Thoracic aorta (tissue), 2 donors: ENCODE results near the gene ARF3. TPM values are rescaled to one million over a fixed set of nuclear protein-coding genes. Genes with fewer than 3 reads are reported as not detected.

ENCODE experiments used
- ATAC-seq: fragments of 150-250 bp; one replicate; pipeline ENCODE4 v1.8.0; 2017; ENCODE audit warnings: low read depth; ENCODE audit not compliant: insufficient number of reproducible peaks, low FRiP score
- DNase-seq: peaks from one replicate; pipeline ENCODE4 v3.0.0-alpha.2; 2020; ENCODE audit warnings: low spot score
- H3K27ac ChIP-seq, 2 donors: fragments of 200-600 bp; sonication (generic); 1 replicate in 1 of 2; 2 replicates in 1 of 2; pipeline ENCODE4 v1.5.1; 2016; ENCODE audit warnings: mild to moderate bottlenecking in 2 of 2, moderate library complexity in 2 of 2
- H3K27me3 ChIP-seq: fragments of 200-600 bp; sonication (generic); replicated peaks from 2 replicates; pipeline ENCODE4 v1.6.0; 2016; ENCODE audit warnings: mild to moderate bottlenecking; ENCODE audit not compliant: insufficient read depth
- H3K36me3 ChIP-seq: fragments of 200-600 bp; sonication (generic); one replicate; pipeline ENCODE4 v1.5.1; 2016
- H3K4me1 ChIP-seq, 2 donors: fragments of 200-600 bp; sonication (generic); 1 replicate in 1 of 2; 2 replicates in 1 of 2; pipeline versions ENCODE4 v1.5.1 to v1.6.0; 2016; ENCODE audit warnings: low read depth in 2 of 2, mild to moderate bottlenecking in 1 of 2; ENCODE audit not compliant: control insufficient read depth in 1 of 2
- H3K4me3 ChIP-seq: fragments of 200-600 bp; sonication (generic); 2 replicates; pipeline ENCODE4 v1.5.1; 2016; ENCODE audit warnings: mild to moderate bottlenecking
- H3K9me3 ChIP-seq: fragments of 200-600 bp; sonication (generic); 2 replicates; pipeline ENCODE4 v1.5.1; 2016
- total RNA-seq, 2 donors: library from RNA; depleted of rRNA; stranded (reverse); fragments of >200 nt; gene quantifications; one replicate each; pipeline versions ENCODE4 v1.1.0 to v1.2.3, GENCODE V29; 2016
- TF ChIP-seq, protein P1 (sequence below): fragments of 200-600 bp; sonication (generic); IDR thresholded peaks from one replicate; pipeline ENCODE4 v1.5.1; 2019; ENCODE audit warnings: antibody characterized with exemption

The ARF3 gene
- total RNA-seq, 2 donors from 2014 or later: 63.4 to 65.8 TPM

DNA sequence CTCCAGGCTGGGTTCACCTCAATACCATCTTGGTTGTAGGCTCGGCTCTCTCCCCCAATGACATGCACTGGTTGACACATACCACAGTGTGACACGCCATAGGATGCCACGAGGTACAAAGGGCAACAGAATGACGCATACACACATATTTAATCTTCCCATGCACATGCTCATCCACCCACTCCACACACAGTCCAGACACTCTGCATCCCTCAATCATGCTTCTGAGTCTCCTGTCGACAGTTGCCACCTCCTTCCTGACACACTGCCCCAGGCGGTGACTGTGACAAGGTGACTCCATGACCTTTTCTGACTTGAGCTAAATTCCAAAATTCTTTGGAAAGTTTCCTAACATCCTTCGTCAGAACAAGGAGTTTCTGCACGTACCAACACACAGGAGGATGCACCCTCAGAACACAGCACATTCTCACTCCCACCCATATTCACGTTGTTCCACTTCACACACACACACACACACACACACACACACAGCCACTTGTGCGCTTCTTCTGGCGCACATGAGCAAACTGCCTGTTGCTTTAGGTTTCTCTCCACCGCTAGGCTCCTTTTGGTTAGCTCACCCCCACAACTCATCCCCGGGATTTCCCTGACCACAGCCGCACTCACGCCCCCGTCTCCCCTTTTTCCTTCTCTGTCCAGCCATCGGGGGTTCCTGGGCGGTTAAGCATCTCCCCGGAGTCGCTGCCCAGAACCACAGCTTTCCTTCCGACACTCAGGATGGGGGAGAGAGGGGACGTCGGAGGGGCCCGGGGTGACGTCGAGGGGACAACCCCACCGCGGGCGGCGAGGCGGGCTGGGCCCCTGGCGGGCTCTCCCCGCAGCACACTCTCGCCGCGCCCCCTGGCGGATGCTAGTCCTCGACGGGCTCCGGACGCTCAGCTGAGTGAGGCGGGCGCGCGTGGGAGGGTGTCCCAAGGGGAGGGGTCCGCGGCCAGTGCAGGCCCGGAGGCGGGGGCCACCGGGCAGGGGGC is 20.3 kb upstream of the ARF3 start:
- H3K9me3 ChIP-seq: no peaks in the 10 kb centered on the region
- no peaks in the 10 kb centered on the region for H3K36me3 ChIP-seq
- peak overlapping the region; percentile 63 for H3K4me3 ChIP-seq
- peaks cover 32 to 39% of the 10 kb centered on the region in 2 donors for H3K4me1 ChIP-seq
- H3K27ac ChIP-seq: no peak overlapping the region
- H3K27me3 ChIP-seq: peaks cover 19% of the 10 kb centered on the region
- TF ChIP-seq, protein P1, sequence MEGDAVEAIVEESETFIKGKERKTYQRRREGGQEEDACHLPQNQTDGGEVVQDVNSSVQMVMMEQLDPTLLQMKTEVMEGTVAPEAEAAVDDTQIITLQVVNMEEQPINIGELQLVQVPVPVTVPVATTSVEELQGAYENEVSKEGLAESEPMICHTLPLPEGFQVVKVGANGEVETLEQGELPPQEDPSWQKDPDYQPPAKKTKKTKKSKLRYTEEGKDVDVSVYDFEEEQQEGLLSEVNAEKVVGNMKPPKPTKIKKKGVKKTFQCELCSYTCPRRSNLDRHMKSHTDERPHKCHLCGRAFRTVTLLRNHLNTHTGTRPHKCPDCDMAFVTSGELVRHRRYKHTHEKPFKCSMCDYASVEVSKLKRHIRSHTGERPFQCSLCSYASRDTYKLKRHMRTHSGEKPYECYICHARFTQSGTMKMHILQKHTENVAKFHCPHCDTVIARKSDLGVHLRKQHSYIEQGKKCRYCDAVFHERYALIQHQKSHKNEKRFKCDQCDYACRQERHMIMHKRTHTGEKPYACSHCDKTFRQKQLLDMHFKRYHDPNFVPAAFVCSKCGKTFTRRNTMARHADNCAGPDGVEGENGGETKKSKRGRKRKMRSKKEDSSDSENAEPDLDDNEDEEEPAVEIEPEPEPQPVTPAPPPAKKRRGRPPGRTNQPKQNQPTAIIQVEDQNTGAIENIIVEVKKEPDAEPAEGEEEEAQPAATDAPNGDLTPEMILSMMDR: peak; percentile 85
- no peak for ATAC-seq
- no peak for DNase-seq

DNA sequence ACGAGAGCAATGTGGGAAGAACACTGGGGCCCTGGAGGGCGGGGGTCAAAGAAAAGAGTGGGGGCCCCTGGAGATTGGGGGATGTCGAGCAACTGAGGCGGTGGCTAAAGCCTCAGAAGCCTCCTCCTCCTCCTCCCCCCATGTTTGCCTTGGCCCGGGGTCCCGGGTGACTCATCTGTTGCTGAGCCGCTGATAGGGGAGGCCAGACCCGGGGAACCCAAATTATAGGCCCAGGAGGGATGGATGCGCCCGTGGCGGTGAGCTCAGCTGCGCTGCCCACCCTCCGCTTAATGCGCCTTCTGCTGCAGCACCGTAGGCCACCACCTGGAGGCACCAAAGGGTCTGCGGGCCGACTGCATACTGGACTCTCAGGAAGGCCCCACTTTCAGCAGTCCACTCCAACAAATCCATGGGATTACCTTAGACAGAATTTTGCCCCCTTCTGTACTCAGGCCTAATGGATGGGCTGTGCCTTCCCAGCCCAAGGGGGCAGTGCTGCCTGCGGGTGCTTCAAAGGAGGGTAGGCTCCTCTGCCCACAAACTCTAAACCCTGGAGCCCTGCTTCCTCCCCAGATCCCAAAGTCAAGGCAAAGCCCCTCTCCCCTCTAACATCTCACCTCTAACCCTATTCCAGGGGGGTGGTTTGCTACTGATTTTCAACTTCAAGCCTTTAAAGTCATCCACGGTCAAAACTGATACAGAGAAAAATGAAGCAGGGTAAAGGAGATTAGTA is 16.8 kb upstream of the ARF3 start:
- ATAC-seq: no peak
- DNase-seq: no peak
- TF ChIP-seq, protein P1: peak; percentile 63
- H3K27me3 ChIP-seq: peaks cover 29% of the 10 kb centered on the region
- H3K36me3 ChIP-seq: no peaks in the 10 kb centered on the region
- no peak overlapping the region for H3K4me3 ChIP-seq
- H3K4me1 ChIP-seq: peaks cover 25 to 42% of the 10 kb centered on the region in 2 donors
- no peaks in the 10 kb centered on the region for H3K9me3 ChIP-seq
- no peak overlapping the region for H3K27ac ChIP-seq

GRCh38 chr12:48973531-48973930 is 16.2 kb upstream of the ARF3 start:
- Histone ChIP-seq H3K36me3 (no peaks in the 10 kb centered on the region), H3K27ac (no peak overlapping the region), H3K9me3 (no peaks in the 10 kb centered on the region), H3K4me3 (no peak overlapping the region), H3K4me1 (peaks cover 20 to 36% of the 10 kb centered on the region in 2 donors), H3K27me3 (peaks cover 29% of the 10 kb centered on the region)
- TF ChIP-seq, protein P1: no peak
- DNase-seq: no peak
- no peak for ATAC-seq

- Histone ChIP-seq H3K27ac (no peak overlapping the region), H3K9me3 (no peaks in the 10 kb centered on the region), H3K27me3 (peaks cover 25% of the 10 kb centered on the region), H3K4me3 (no peak overlapping the region), H3K36me3 (no peaks in the 10 kb centered on the region), H3K4me1 (peaks cover 16 to 31% of the 10 kb centered on the region in 2 donors)
- TF ChIP-seq, protein P1: no peak
- ATAC-seq: no peak
- no peak for DNase-seq
Measured at GRCh38 chr12:48972952-48973483, 15.7 kb upstream of the ARF3 start.
